SK-N-SH (cell line): ENCODE measurements around the gene C17orf100. TPM values are rescaled to one million over a fixed set of nuclear protein-coding genes. Genes with fewer than 3 reads are reported as not detected.

Source experiments
- CTCF ChIA-PET: fragments of 300-600, 350-600 bp; formaldehyde crosslinking; extraction: SDS; loops from one replicate; lab custom pipeline; 2021; lab: Yijun Ruan, JAX
- POLR2A ChIA-PET: fragments of 350-600 bp; sonication (Branson Sonifier 250); formaldehyde crosslinking; extraction: SDS; loops from one replicate; lab custom pipeline; 2020; ENCODE audit warnings: antibody characterized with exemption, inconsistent platforms; lab: Yijun Ruan, JAX
- DNase-seq: peaks from one replicate; pipeline ENCODE4 v3.0.0; 2012
- H2AFZ ChIP-seq: fragments of 200-600 bp; sonication (generic); 2 replicates; pipeline ENCODE4 v1.8.1; 2016; ENCODE audit warnings: antibody characterized with exemption, mild to moderate bottlenecking, low read depth
- H3F3A ChIP-seq: fragments of 200-600 bp; sonication (generic); replicated peaks from 2 replicates; pipeline ENCODE3; 2016; ENCODE audit warnings: antibody characterized with exemption, mild to moderate bottlenecking; ENCODE audit not compliant: insufficient read depth
- H3K27ac ChIP-seq, 2 experiments: fragments of 200-500 bp in 1 of 2; fragments of 200-600 bp in 1 of 2; sonication (Bioruptor generic) in 1 of 2; sonication (generic), shearing (Covaris generic) in 1 of 2; 2 replicates each; pipeline versions ENCODE4 v1.5.1 to v1.6.1; 2014 to 2016; ENCODE audit warnings: low read depth in 2 of 2, inconsistent platforms in 1 of 2, low read length in 1 of 2, mild to moderate bottlenecking in 1 of 2, mixed read lengths in 1 of 2
- H3K27me3 ChIP-seq: fragments of 200-600 bp; sonication (generic), shearing (Covaris generic); 2 replicates; pipeline ENCODE4 v1.6.1; 2016; ENCODE audit warnings: mixed run types; ENCODE audit not compliant: insufficient read depth
- H3K36me3 ChIP-seq, 2 experiments: fragments of 200-500 bp in 1 of 2; fragments of 200-600 bp in 1 of 2; sonication (Bioruptor generic) in 1 of 2; sonication (generic) in 1 of 2; replicated peaks in 1 of 2; 2 replicates each; pipeline versions ENCODE3 to v1.5.1; 2014 to 2016; ENCODE audit warnings: low read length in 1 of 2, mild to moderate bottlenecking in 1 of 2; ENCODE audit not compliant: insufficient read depth in 2 of 2, control insufficient read depth in 1 of 2
- H3K4me1 ChIP-seq, 2 experiments: fragments of 200-500 bp in 1 of 2; fragments of 200-600 bp in 1 of 2; sonication (Bioruptor generic) in 1 of 2; sonication (generic), shearing (Covaris generic) in 1 of 2; 2 replicates each; pipeline versions ENCODE4 v1.5.1 to v1.6.1; 2014 to 2016; ENCODE audit warnings: low read depth in 1 of 2, low read length in 1 of 2, mixed run types in 1 of 2; ENCODE audit not compliant: insufficient read depth in 2 of 2, control insufficient read depth in 1 of 2
- H3K4me2 ChIP-seq: fragments of 200-600 bp; sonication (generic), shearing (Covaris generic); 2 replicates; pipeline ENCODE4 v1.6.1; 2017; ENCODE audit warnings: mixed run types
- H3K4me3 ChIP-seq, 2 experiments: fragments of 200-500 bp in 1 of 2; fragments of 200-600 bp in 1 of 2; sonication (Bioruptor generic) in 1 of 2; sonication (generic), shearing (Covaris generic) in 1 of 2; 2 replicates each; pipeline versions ENCODE4 v1.5.1 to v1.8.1; 2014 to 2016; ENCODE audit warnings: low read depth in 2 of 2, inconsistent platforms in 1 of 2, low read length in 1 of 2, mild to moderate bottlenecking in 1 of 2, mixed read lengths in 1 of 2, moderate library complexity in 1 of 2
- H3K79me2 ChIP-seq: fragments of 200-600 bp; sonication (generic); 2 replicates; pipeline ENCODE4 v1.8.1; 2017; ENCODE audit warnings: mild to moderate bottlenecking; ENCODE audit not compliant: insufficient read depth
- H3K9ac ChIP-seq: fragments of 200-600 bp; sonication (generic); 2 replicates; pipeline ENCODE4 v1.6.1; 2017; ENCODE audit warnings: mixed run types
- H3K9me2 ChIP-seq: fragments of 200-600 bp; sonication (generic); 2 replicates; pipeline ENCODE4 v1.6.1; 2017; ENCODE audit warnings: mixed run types
- H3K9me3 ChIP-seq: fragments of 200-600 bp; sonication (generic); 2 replicates; pipeline ENCODE4 v1.6.1; 2017; ENCODE audit warnings: mixed run types, mild to moderate bottlenecking, moderate library complexity
- H4K20me1 ChIP-seq: fragments of 200-600 bp; sonication (generic); 2 replicates; pipeline ENCODE4 v1.6.1; 2017; ENCODE audit warnings: mild to moderate bottlenecking, mixed run types; ENCODE audit not compliant: insufficient read depth
- CTCF ChIP-seq: fragments of 200-600 bp; sonication (generic); IDR thresholded peaks from 2 replicates; pipeline ENCODE4 v1.6.1; 2017; ENCODE audit warnings: antibody characterized with exemption, mild to moderate bottlenecking, moderate library complexity
- FOXM1 ChIP-seq: IDR thresholded peaks from 2 replicates; pipeline ENCODE4 v1.4.0; 2012; ENCODE audit warnings: low read depth, mild to moderate bottlenecking
- GABPA ChIP-seq: IDR thresholded peaks from 2 replicates; pipeline ENCODE4 v1.4.0; 2012; ENCODE audit warnings: low read depth, mild to moderate bottlenecking
- GATA2 ChIP-seq: sonication (generic); formaldehyde crosslinking; IDR thresholded peaks from 2 replicates; pipeline ENCODE4 v1.5.0; 2020; ENCODE audit warnings: mild to moderate bottlenecking, missing genetic modification reagents
- IRF3 ChIP-seq: fragments of 150-350 bp; IDR thresholded peaks from 2 replicates; pipeline ENCODE4 v1.6.1; 2016; ENCODE audit warnings: mild to moderate bottlenecking, low read depth, low read length
- JUND ChIP-seq: IDR thresholded peaks from 2 replicates; pipeline ENCODE4 v1.4.0; 2012
- MAX ChIP-seq: IDR thresholded peaks from 2 replicates; pipeline ENCODE4 v1.4.0; 2012; ENCODE audit warnings: low read depth
- MEF2A ChIP-seq: IDR thresholded peaks from 2 replicates; pipeline ENCODE4 v1.4.0; 2012; ENCODE audit warnings: low read depth, borderline replicate concordance
- MXI1 ChIP-seq: IDR thresholded peaks from 2 replicates; pipeline ENCODE4 v1.6.1; 2012; ENCODE audit warnings: mild to moderate bottlenecking, low read depth, low read length, improper control_type of control experiment
- NFIC ChIP-seq: IDR thresholded peaks from 2 replicates; pipeline ENCODE4 v1.4.0; 2012; ENCODE audit warnings: borderline replicate concordance
- POLR2AphosphoS5 ChIP-seq: IDR thresholded peaks from 2 replicates; pipeline ENCODE4 v1.6.1; 2012; ENCODE audit warnings: low read depth, low read length
- RAD21 ChIP-seq: IDR thresholded peaks from 2 replicates; pipeline ENCODE4 v1.6.1; 2012; ENCODE audit warnings: mild to moderate bottlenecking, low read length
- RFX5 ChIP-seq: IDR thresholded peaks from 2 replicates; pipeline ENCODE4 v1.6.1; 2012; ENCODE audit warnings: mild to moderate bottlenecking, improper control_type of control experiment, low read length
- RXRA ChIP-seq: IDR thresholded peaks from 2 replicates; pipeline ENCODE4 v1.4.0; 2012; ENCODE audit warnings: low read depth, mild to moderate bottlenecking, borderline replicate concordance
- SIN3A ChIP-seq: IDR thresholded peaks from 2 replicates; pipeline ENCODE4 v1.6.1; 2012; ENCODE audit warnings: low read depth, mild to moderate bottlenecking, low read length, moderate library complexity, borderline replicate concordance
- SMC3 ChIP-seq: IDR thresholded peaks from 2 replicates; pipeline ENCODE4 v1.6.1; 2012; ENCODE audit warnings: low read depth, low read length, improper control_type of control experiment
- TCF12 ChIP-seq: IDR thresholded peaks from 2 replicates; pipeline ENCODE4 v1.4.0; 2012
- TEAD4 ChIP-seq: IDR thresholded peaks from 2 replicates; pipeline ENCODE4 v1.4.0; 2012; ENCODE audit warnings: mild to moderate bottlenecking, borderline replicate concordance; ENCODE audit not compliant: insufficient read depth
- USF1 ChIP-seq: IDR thresholded peaks from 2 replicates; pipeline ENCODE4 v1.4.0; 2012; ENCODE audit warnings: low read depth, borderline replicate concordance
- WGBS: methylation state at CpG from one replicate; pipeline ENCODE4 v1.1.6; 2017; ENCODE audit warnings: low lambda C conversion rate; 5-methylcytosine and 5-hydroxymethylcytosine counted together
- polyA plus RNA-seq, 3 experiments: library from polyadenylated mRNA; depleted of rRNA; stranded (reverse); fragments of >200 nt; gene quantifications; 2 replicates each; pipeline ENCODE4 v1.2.3, GENCODE V29; 2012

Gene C17orf100
- polyA plus RNA-seq, 1 of the 3 experiments (the other 2 are of a cell fraction) = 2.6 TPM

GRCh38 chr17:6642592-6642991 is 9.0 kb upstream of the C17orf100 start:
- Histone ChIP-seq H3K9me2 (no peaks in the 10 kb centered on the region), H3K79me2 (peaks cover 76% of the 10 kb centered on the region), H3K9me3 (no peaks in the 10 kb centered on the region), H4K20me1 (peaks cover 3% of the 10 kb centered on the region; the same call in 1 of the 2 replicates), H3K36me3 (peaks cover 48% of the 10 kb centered on the region in 2 experiments), H3F3A (peaks cover 30% of the 10 kb centered on the region), H3K27me3 (no peaks in the 10 kb centered on the region), H3K4me1 (peaks cover 9 to 14% of the 10 kb centered on the region in 2 experiments; a peak in 2 of 4 replicates), H3K9ac (0 out of 2 replicates have a peak overlapping the region, but pooled peaks have one; percentile 87), H3K4me2 (peak overlapping the region; percentile 87), H3K27ac (peak overlapping the region; percentile 6 to 90; a peak in 2 of 4 replicates), H2AFZ (no peak overlapping the region), H3K4me3 (no peak overlapping the region; a peak in 1 of 4 replicates)
- no peak for DNase-seq
- TF ChIP-seq POLR2AphosphoS5 (no peak), FOXM1 (no peak), SMC3 (no peak), RFX5 (no peak), JUND (no peak), RXRA (no peak), IRF3 (no peak), USF1 (no peak), SIN3A (no peak), TCF12 (no peak), CTCF (no peak), RAD21 (no peak), MEF2A (no peak), TEAD4 (no peak), GABPA (no peak), MXI1 (no peak), NFIC (no peak), MAX (no peak), GATA2 (CRISPR knock-in tag) (no peak)
- ChIA-PET POLR2A (interaction anchor here (0.8 kb wide), 1 partner anchor 390 kb away, joined by 3 read pairs; no protein-coding TSS in a partner anchor), CTCF (interaction anchor here (1.6 to 2.0 kb wide), 2 partner anchors 9 to 24 kb away, joined by 4 read pairs; partner anchors contain the start of genes C17orf100 and MED31)
- WGBS = 74% methylated on average over 2 of the region's 2 CpGs
